Neuronal stem cell (in vitro differentiated cells): ENCODE data around the gene UTP20. TPM values are rescaled to one million over a fixed set of nuclear protein-coding genes. Genes with fewer than 3 reads are reported as not detected.

ENCODE experiments used
- DNase-seq: peaks from one replicate; pipeline ENCODE4 v3.0.0-alpha.2; 2013; ENCODE audit warnings: low spot score
- H2AFZ ChIP-seq: one replicate; pipeline ENCODE4 v1.6.1; 2013; ENCODE audit warnings: mild to moderate bottlenecking, low read length, inconsistent platforms
- H2AK5ac ChIP-seq: 2 replicates; pipeline ENCODE4 v1.6.1; 2013; ENCODE audit warnings: low read depth, mild to moderate bottlenecking, inconsistent platforms, low read length, moderate library complexity, mixed read lengths
- H2BK120ac ChIP-seq: 2 replicates; pipeline ENCODE4 v1.6.1; 2013; ENCODE audit warnings: low read depth, mild to moderate bottlenecking, inconsistent platforms, low read length, moderate library complexity, mixed read lengths
- H2BK12ac ChIP-seq: one replicate; pipeline ENCODE4 v1.6.1; 2013; ENCODE audit warnings: low read length, inconsistent platforms
- H2BK15ac ChIP-seq: 2 replicates; pipeline ENCODE4 v1.6.1; 2013; ENCODE audit warnings: mild to moderate bottlenecking, low read length, inconsistent platforms, mixed read lengths
- H2BK5ac ChIP-seq: one replicate; pipeline ENCODE4 v1.6.1; 2013; ENCODE audit warnings: inconsistent platforms, mild to moderate bottlenecking, low read length, moderate library complexity
- H3K14ac ChIP-seq: one replicate; pipeline ENCODE4 v1.6.1; 2013; ENCODE audit warnings: low read length, inconsistent platforms
- H3K18ac ChIP-seq: 2 replicates; pipeline ENCODE4 v1.6.1; 2013; ENCODE audit warnings: low read length, inconsistent platforms
- H3K23ac ChIP-seq: 2 replicates; pipeline ENCODE4 v1.6.1; 2013; ENCODE audit warnings: low read depth, mild to moderate bottlenecking, mixed read lengths, low read length, inconsistent platforms; ENCODE audit not compliant: poor library complexity
- H3K27ac ChIP-seq: replicated peaks from 3 replicates; pipeline ENCODE4 v1.5.1; 2013; ENCODE audit warnings: low read length, inconsistent platforms
- H3K27me3 ChIP-seq, 3 experiments: 2 replicates each; pipeline ENCODE4 v1.6.1; 2013; ENCODE audit warnings: low read length in 3 of 3, mild to moderate bottlenecking in 2 of 3, inconsistent platforms in 1 of 3, low read depth in 1 of 3, mixed read lengths in 1 of 3, moderate library complexity in 1 of 3; ENCODE audit not compliant: control insufficient read depth in 3 of 3, insufficient read depth in 3 of 3
- H3K36me3 ChIP-seq, 2 donors: replicated peaks in 1 of 2; 2 replicates each; pipeline ENCODE4 v1.6.1; 2013; ENCODE audit warnings: low read length in 2 of 2; ENCODE audit not compliant: control insufficient read depth in 2 of 2, insufficient read depth in 2 of 2
- H3K4ac ChIP-seq: 2 replicates; pipeline ENCODE4 v1.6.1; 2013; ENCODE audit warnings: inconsistent platforms, mild to moderate bottlenecking, low read length, moderate library complexity
- H3K4me1 ChIP-seq, 2 donors: 1 replicate in 1 of 2; 2 replicates in 1 of 2; pipeline ENCODE4 v1.6.1; 2013; ENCODE audit warnings: low read length in 2 of 2, low read depth in 1 of 2; ENCODE audit not compliant: control insufficient read depth in 2 of 2, insufficient read depth in 1 of 2
- H3K4me2 ChIP-seq: one replicate; pipeline ENCODE4 v1.6.1; 2013; ENCODE audit warnings: mild to moderate bottlenecking, low read length, inconsistent platforms; ENCODE audit not compliant: insufficient read depth, poor library complexity, severe bottlenecking
- H3K4me3 ChIP-seq, 2 donors: 2 replicates each; pipeline ENCODE4 v1.5.1; 2013; ENCODE audit warnings: low read length in 2 of 2, mild to moderate bottlenecking in 2 of 2, inconsistent platforms in 1 of 2, moderate library complexity in 1 of 2
- H3K79me1 ChIP-seq: one replicate; pipeline ENCODE4 v1.6.1; 2013; ENCODE audit warnings: low read depth, mild to moderate bottlenecking, inconsistent platforms, low read length, moderate library complexity
- H3K9ac ChIP-seq: one replicate; pipeline ENCODE4 v1.6.1; 2013; ENCODE audit warnings: mild to moderate bottlenecking, low read depth, low read length, inconsistent platforms; ENCODE audit not compliant: poor library complexity
- H3K9me3 ChIP-seq, 2 donors: replicated peaks in 1 of 2; 2 replicates each; pipeline versions ENCODE3 to v1.6.1; 2013; ENCODE audit warnings: low read length in 2 of 2, mild to moderate bottlenecking in 2 of 2, inconsistent platforms in 1 of 2, low read depth in 1 of 2, mixed read lengths in 1 of 2, moderate library complexity in 1 of 2; ENCODE audit not compliant: control insufficient read depth in 2 of 2, insufficient read depth in 1 of 2
- H4K8ac ChIP-seq: one replicate; pipeline ENCODE4 v1.6.1; 2013; ENCODE audit warnings: low read depth, mild to moderate bottlenecking, inconsistent platforms, low read length, moderate library complexity
- H4K91ac ChIP-seq: one replicate; pipeline ENCODE4 v1.6.1; 2013; ENCODE audit warnings: low read length, low read depth, mild to moderate bottlenecking, inconsistent platforms; ENCODE audit not compliant: poor library complexity
- WGBS, 2 donors: extraction: QIAGEN DNeasy Blood & Tissue Kit; methylation state at CpG; one replicate each; pipeline ENCODE4 v1.1.7; 2013; ENCODE audit warnings: missing lambda C conversion rate in 2 of 2, mixed read lengths in 1 of 2; ENCODE audit not compliant: insufficient read length in 2 of 2, insufficient replicate concordance in 1 of 2; ENCODE audit errors: extremely low coverage in 2 of 2; 5-methylcytosine and 5-hydroxymethylcytosine counted together
- polyA plus RNA-seq, 2 experiments: library from polyadenylated mRNA; stranded (reverse); fragments of 200-250 nt; gene quantifications; one replicate each; pipeline ENCODE4 v1.2.3, GENCODE V29; 2013

Gene UTP20
- polyA plus RNA-seq (2013, experiment 1 of 2), result 3.0 TPM
- 2.9 TPM for polyA plus RNA-seq (2013, experiment 2 of 2)

- Histone ChIP-seq H3K27ac (no peak within 1 kb of the TSS), H2BK12ac (no peak within 1 kb of the TSS), H3K79me1 (peaks cover 2% of the 10 kb centered on the region), H3K14ac (no peak within 1 kb of the TSS), H3K18ac (peak within 1 kb of the TSS; percentile 65), H3K4me2 (peak within 1 kb of the TSS; percentile 75), H2BK120ac (no peak within 1 kb of the TSS), H4K91ac (no peak within 1 kb of the TSS), H3K4me1 (no peaks in the 10 kb centered on the region), H3K4ac (no peak within 1 kb of the TSS), H3K23ac (peak within 1 kb of the TSS; percentile 60), H2AK5ac (no peak within 1 kb of the TSS), H3K9ac (peak within 1 kb of the TSS; percentile 72), H3K27me3 (peaks cover 0 to 7% (median 0%) of the 10 kb centered on the region in 3 experiments), H2AFZ (peak within 1 kb of the TSS; percentile 89), H3K9me3 (no peaks in the 10 kb centered on the region), H2BK15ac (no peak within 1 kb of the TSS), H3K4me3 (peak within 1 kb of the TSS; percentile 66 to 95), H4K8ac (no peak within 1 kb of the TSS), H3K36me3 (peaks cover 0 to 30% of the 10 kb centered on the region in 2 donors), H2BK5ac (no peak within 1 kb of the TSS)
- peak; percentile 89 for DNase-seq
- WGBS, 2 donors, result no CpG with 5 or more reads among the region's 34 CpGs
These were observed at the start of gene UTP20 for GRCh38 chr12:101280006-101280505. Gene UTP20, plus strand, starts transcription at chr12:101280105. Its CDS starts 178 bp downstream, at chr12:101280283.

GRCh38 chr12:101230547-101230946 is 49.4 kb upstream of the UTP20 start:
- Histone ChIP-seq H3K4me1 (peaks cover 0 to 3% of the 10 kb centered on the region in 2 donors), H2BK5ac (no peak overlapping the region), H3K27me3 (no peaks in the 10 kb centered on the region), H4K91ac (no peak overlapping the region), H2AFZ (no peak overlapping the region), H3K18ac (no peak overlapping the region), H3K27ac (no peak overlapping the region), H2BK120ac (no peak overlapping the region), H3K36me3 (no peaks in the 10 kb centered on the region), H2BK12ac (no peak overlapping the region), H4K8ac (no peak overlapping the region), H3K4me3 (no peak overlapping the region), H3K9ac (no peak overlapping the region), H3K4me2 (no peak overlapping the region), H3K9me3 (no peaks in the 10 kb centered on the region), H3K79me1 (no peaks in the 10 kb centered on the region), H2AK5ac (no peak overlapping the region), H3K14ac (no peak overlapping the region), H3K4ac (no peak overlapping the region), H2BK15ac (no peak overlapping the region), H3K23ac (no peak overlapping the region)
- DNase-seq, result no peak
- no CpG with 5 or more reads among the region's 5 CpGs for WGBS, 2 donors

GRCh38 chr12:101231636-101232035 is 48.3 kb upstream of the UTP20 start:
- WGBS, 2 donors, result no CpG with 5 or more reads among the region's 4 CpGs
- Histone ChIP-seq H3K27ac (no peak overlapping the region), H2BK12ac (no peak overlapping the region), H3K9ac (no peak overlapping the region), H2BK15ac (no peak overlapping the region), H3K18ac (no peak overlapping the region), H3K36me3 (no peaks in the 10 kb centered on the region), H2AFZ (no peak overlapping the region), H2AK5ac (no peak overlapping the region), H3K9me3 (no peaks in the 10 kb centered on the region), H3K4me1 (peaks cover 0 to 3% of the 10 kb centered on the region in 2 donors), H3K23ac (no peak overlapping the region), H3K4me2 (no peak overlapping the region), H4K8ac (no peak overlapping the region), H3K4me3 (no peak overlapping the region), H2BK120ac (no peak overlapping the region), H3K14ac (no peak overlapping the region), H3K79me1 (no peaks in the 10 kb centered on the region), H4K91ac (no peak overlapping the region), H3K4ac (no peak overlapping the region), H3K27me3 (no peaks in the 10 kb centered on the region), H2BK5ac (no peak overlapping the region)
- DNase-seq, result no peak

GRCh38 chr12:101235686-101236085 is 44.2 kb upstream of the UTP20 start:
- H3K4ac ChIP-seq, result no peak overlapping the region
- no peak overlapping the region for H2BK15ac ChIP-seq
- peaks cover 0 to under 1% of the 10 kb centered on the region in 2 donors for H3K4me1 ChIP-seq
- no peak overlapping the region for H3K23ac ChIP-seq
- no peak overlapping the region for H3K18ac ChIP-seq
- H2BK120ac ChIP-seq, result no peak overlapping the region
- no peaks in the 10 kb centered on the region for H3K27me3 ChIP-seq
- no peak overlapping the region for H3K4me2 ChIP-seq
- WGBS, 2 donors, result no CpG with 5 or more reads among the region's 2 CpGs
- H2AK5ac ChIP-seq, result no peak overlapping the region
- H3K36me3 ChIP-seq, result no peaks in the 10 kb centered on the region
- H4K91ac ChIP-seq, result no peak overlapping the region
- no peak overlapping the region for H4K8ac ChIP-seq
- H2BK5ac ChIP-seq, result no peak overlapping the region
- no peak for DNase-seq
- H3K79me1 ChIP-seq, result no peaks in the 10 kb centered on the region
- no peaks in the 10 kb centered on the region for H3K9me3 ChIP-seq
- no peak overlapping the region for H3K27ac ChIP-seq
- H2AFZ ChIP-seq, result no peak overlapping the region
- H3K9ac ChIP-seq, result no peak overlapping the region
- no peak overlapping the region for H3K4me3 ChIP-seq
- no peak overlapping the region for H2BK12ac ChIP-seq
- H3K14ac ChIP-seq, result no peak overlapping the region
